Tibial nerve (tissue), 4 donors: ENCODE results near the gene PLPPR3. TPM values are rescaled to one million over a fixed set of nuclear protein-coding genes. Genes with fewer than 3 reads are reported as not detected.

Experiments
- DNase-seq, 2 donors: peaks; one replicate each; pipeline ENCODE4 v3.0.0-alpha.2; 2019; ENCODE audit warnings: low spot score in 2 of 2
- H3K27ac ChIP-seq, 4 donors: fragments of 200-600 bp; sonication (generic) in 3 of 4; one replicate each; pipeline ENCODE4 v1.5.1; 2017 to 2019; ENCODE audit warnings: mild to moderate bottlenecking in 1 of 4
- H3K27me3 ChIP-seq, 2 donors: fragments of 200-600 bp; sonication (generic) in 1 of 2; one replicate each; pipeline versions ENCODE4 v1.5.1 to v1.6.0; 2017 to 2019
- H3K36me3 ChIP-seq, 3 donors: fragments of 200-600 bp; sonication (generic); one replicate each; pipeline ENCODE4 v1.5.1; 2018 to 2019
- H3K4me1 ChIP-seq, 4 donors: fragments of 200-600 bp; sonication (generic) in 3 of 4; one replicate each; pipeline ENCODE4 v1.5.1; 2017 to 2019
- H3K4me3 ChIP-seq, 4 donors: fragments of 200-600 bp; sonication (generic) in 3 of 4; one replicate each; pipeline ENCODE4 v1.5.1; 2017 to 2019; ENCODE audit warnings: mild to moderate bottlenecking in 1 of 4, moderate library complexity in 1 of 4
- H3K9me3 ChIP-seq, 4 donors: fragments of 200-600 bp; sonication (generic) in 3 of 4; one replicate each; pipeline ENCODE4 v1.5.1; 2017 to 2019
- CTCF ChIP-seq, 5 experiments: fragments of 200-600 bp in 3 of 5; fragments of 450-650 bp in 2 of 5; sonication (generic) in 3 of 5; IDR thresholded peaks; one replicate each; pipeline ENCODE4 v1.5.1; 2016 to 2019; ENCODE audit warnings: antibody characterized with exemption in 5 of 5, mild to moderate bottlenecking in 3 of 5, moderate library complexity in 2 of 5
- EP300 ChIP-seq, 2 donors: sonication (generic); formaldehyde crosslinking; IDR thresholded peaks; one replicate each; pipeline ENCODE4 v1.6.1; 2017; ENCODE audit warnings: antibody characterized with exemption in 2 of 2, mild to moderate bottlenecking in 1 of 2
- POLR2A ChIP-seq, 2 donors: fragments of 450-650 bp; IDR thresholded peaks; one replicate each; pipeline ENCODE4 v1.6.1; 2017; ENCODE audit warnings: antibody characterized with exemption in 2 of 2, mild to moderate bottlenecking in 2 of 2, moderate library complexity in 2 of 2
- WGBS, 2 donors: methylation state at CpG; one replicate each; pipeline ENCODE4 v1.1.5; 2018; 5-methylcytosine and 5-hydroxymethylcytosine counted together
- total RNA-seq, 4 donors: library from RNA; depleted of rRNA; stranded (reverse); fragments of >200 nt; gene quantifications; one replicate each; pipeline ENCODE4 v1.1.0, GENCODE V29; 2016

The PLPPR3 gene
- total RNA-seq, 4 donors from 2014 or later = not detected

- no peak for DNase-seq
- H3K27me3 ChIP-seq = no peaks in the 10 kb centered on the region
- H3K27ac ChIP-seq = no peak overlapping the region
- peaks cover 4 to 90% (median 40%) of the 10 kb centered on the region in 3 donors for H3K36me3 ChIP-seq
- no peaks in the 10 kb centered on the region for H3K4me1 ChIP-seq
- no peak overlapping the region for H3K4me3 ChIP-seq
- no peak for TF ChIP-seq EP300 (IDR thresholded peaks at IDR 0.05)
- TF ChIP-seq POLR2A (IDR thresholded peaks at IDR 0.05) = no peak
- TF ChIP-seq CTCF (IDR thresholded peaks at IDR 0.05) = no peak
- 89 to 90% methylated on average over 58 to 70 of the region's 80 CpGs for WGBS, 2 donors
- H3K9me3 ChIP-seq = no peaks in the 10 kb centered on the region
Observed at GRCh38 chr19:812049-812746, 9.6 kb downstream of the PLPPR3 start.

GRCh38 chr19:811506-812048 is 10.2 kb downstream of the PLPPR3 start:
- Histone ChIP-seq H3K4me3 (no peak overlapping the region), H3K4me1 (no peaks in the 10 kb centered on the region), H3K27ac (no peak overlapping the region), H3K9me3 (no peaks in the 10 kb centered on the region), H3K36me3 (peaks cover 4 to 97% (median 46%) of the 10 kb centered on the region in 3 donors), H3K27me3 (no peaks in the 10 kb centered on the region)
- no peak for DNase-seq
- 90 to 91% methylated on average over 20 of the region's 20 CpGs for WGBS, 2 donors
- TF ChIP-seq CTCF (IDR thresholded peaks at IDR 0.05) (no peak), POLR2A (IDR thresholded peaks at IDR 0.05) (no peak), EP300 (IDR thresholded peaks at IDR 0.05) (no peak)

DNA sequence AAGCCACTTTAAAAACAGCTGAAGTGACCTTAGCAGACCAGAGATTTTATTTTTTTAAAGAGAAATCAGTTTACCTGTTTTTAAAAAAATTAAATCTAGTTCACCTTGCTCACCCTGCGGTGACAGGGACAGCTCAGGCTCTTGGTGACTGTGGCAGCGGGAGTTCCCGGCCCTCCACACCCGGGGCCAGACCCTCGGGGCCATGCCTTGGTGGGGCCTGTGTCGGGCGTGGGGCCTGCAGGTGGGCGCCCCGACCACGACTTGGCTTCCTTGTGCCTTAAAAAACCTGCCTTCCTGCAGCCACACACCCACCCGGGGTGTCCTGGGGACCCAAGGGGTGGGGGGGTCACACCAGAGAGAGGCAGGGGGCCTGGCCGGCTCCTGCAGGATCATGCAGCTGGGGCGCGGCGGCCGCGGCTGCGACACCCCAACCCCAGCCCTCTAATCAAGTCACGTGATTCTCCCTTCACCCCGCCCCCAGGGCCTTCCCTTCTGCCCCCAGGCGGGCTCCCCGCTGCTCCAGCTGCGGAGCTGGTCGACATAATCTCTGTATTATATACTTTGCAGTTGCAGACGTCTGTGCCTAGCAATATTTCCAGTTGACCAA is 10.8 kb downstream of the PLPPR3 start:
- H3K4me3 ChIP-seq = no peak overlapping the region
- peaks cover 0 to 2% (median 0%) of the 10 kb centered on the region in 4 donors for H3K4me1 ChIP-seq
- no peak for TF ChIP-seq POLR2A (IDR thresholded peaks at IDR 0.05)
- no peak for TF ChIP-seq CTCF (IDR thresholded peaks at IDR 0.05)
- TF ChIP-seq EP300 (IDR thresholded peaks at IDR 0.05) = no peak
- 83 to 87% methylated on average over 25 of the region's 25 CpGs for WGBS, 2 donors
- no peak overlapping the region for H3K27ac ChIP-seq
- DNase-seq = no peak
- no peaks in the 10 kb centered on the region for H3K27me3 ChIP-seq
- H3K36me3 ChIP-seq = peaks cover 4 to 99% (median 52%) of the 10 kb centered on the region in 3 donors
- H3K9me3 ChIP-seq = no peaks in the 10 kb centered on the region

- DNase-seq = no peak
- TF ChIP-seq CTCF (IDR thresholded peaks at IDR 0.05) (no peak), POLR2A (IDR thresholded peaks at IDR 0.05) (no peak), EP300 (IDR thresholded peaks at IDR 0.05) (no peak)
- H3K4me3 ChIP-seq = no peak overlapping the region
- H3K36me3 ChIP-seq = peaks cover 11 to 99% (median 59%) of the 10 kb centered on the region in 3 donors
- WGBS, 2 donors = 75 to 80% methylated on average over 23 to 30 of the region's 30 CpGs
- no peaks in the 10 kb centered on the region for H3K27me3 ChIP-seq
- peaks cover 0 to 3% (median 0%) of the 10 kb centered on the region in 4 donors for H3K4me1 ChIP-seq
- no peaks in the 10 kb centered on the region for H3K9me3 ChIP-seq
- no peak overlapping the region for H3K27ac ChIP-seq
Observed at GRCh38 chr19:810077-810855, 11.5 kb downstream of the PLPPR3 start.
